Gastrocnemius medialis (tissue), 4 donors: ENCODE measurements around the gene TMPRSS4.

Source experiments
- POLR2A ChIP-seq, 2 donors: fragments of 450-650 bp; IDR thresholded peaks; one replicate each; pipeline ENCODE4 v1.6.1; 2017; ENCODE audit warnings: antibody characterized with exemption in 2 of 2, mild to moderate bottlenecking in 2 of 2, moderate library complexity in 2 of 2
- TF ChIP-seq, protein P1 (sequence below), 5 experiments: fragments of 450-650 bp in 3 of 5; fragments of 200-600 bp in 2 of 5; sonication (generic) in 2 of 5; IDR thresholded peaks in 4 of 5; conservative IDR thresholded peaks in 1 of 5; 1 replicate in 4 of 5; 2 replicates in 1 of 5; pipeline ENCODE4 v1.5.1; 2016 to 2019; ENCODE audit warnings: antibody characterized with exemption in 5 of 5, mild to moderate bottlenecking in 3 of 5, moderate library complexity in 3 of 5

DNA sequence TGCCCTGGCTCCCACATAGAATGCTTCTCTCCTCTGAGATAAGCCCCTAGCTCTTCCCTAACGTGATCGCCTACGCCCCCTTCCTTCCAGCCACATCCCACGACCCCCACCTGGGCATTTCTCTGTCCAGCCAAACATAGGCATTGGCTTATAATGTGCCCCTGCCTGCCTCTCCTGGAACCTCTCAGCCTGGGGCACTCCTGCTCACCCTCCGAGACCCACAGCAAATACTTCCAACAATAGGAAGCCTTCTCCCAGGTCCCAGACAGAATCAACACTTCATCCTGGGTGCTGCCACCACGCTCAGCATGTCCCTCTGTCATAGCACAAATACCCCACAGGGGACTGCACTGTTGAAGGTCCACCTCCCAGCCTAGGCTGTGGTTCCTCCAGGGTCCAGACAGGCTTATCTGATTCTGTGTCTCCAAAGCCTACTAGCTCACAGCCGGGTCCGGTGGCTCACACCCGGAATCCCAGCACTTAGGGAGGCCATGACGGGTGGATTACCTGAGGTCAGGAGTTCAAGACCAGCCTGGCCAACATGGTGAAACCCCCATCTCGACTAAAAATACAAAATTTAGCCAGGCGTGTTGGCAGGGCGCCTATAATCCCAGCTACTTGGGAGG is 24.2 kb upstream of the TMPRSS4 start:
- TF ChIP-seq, protein P1, sequence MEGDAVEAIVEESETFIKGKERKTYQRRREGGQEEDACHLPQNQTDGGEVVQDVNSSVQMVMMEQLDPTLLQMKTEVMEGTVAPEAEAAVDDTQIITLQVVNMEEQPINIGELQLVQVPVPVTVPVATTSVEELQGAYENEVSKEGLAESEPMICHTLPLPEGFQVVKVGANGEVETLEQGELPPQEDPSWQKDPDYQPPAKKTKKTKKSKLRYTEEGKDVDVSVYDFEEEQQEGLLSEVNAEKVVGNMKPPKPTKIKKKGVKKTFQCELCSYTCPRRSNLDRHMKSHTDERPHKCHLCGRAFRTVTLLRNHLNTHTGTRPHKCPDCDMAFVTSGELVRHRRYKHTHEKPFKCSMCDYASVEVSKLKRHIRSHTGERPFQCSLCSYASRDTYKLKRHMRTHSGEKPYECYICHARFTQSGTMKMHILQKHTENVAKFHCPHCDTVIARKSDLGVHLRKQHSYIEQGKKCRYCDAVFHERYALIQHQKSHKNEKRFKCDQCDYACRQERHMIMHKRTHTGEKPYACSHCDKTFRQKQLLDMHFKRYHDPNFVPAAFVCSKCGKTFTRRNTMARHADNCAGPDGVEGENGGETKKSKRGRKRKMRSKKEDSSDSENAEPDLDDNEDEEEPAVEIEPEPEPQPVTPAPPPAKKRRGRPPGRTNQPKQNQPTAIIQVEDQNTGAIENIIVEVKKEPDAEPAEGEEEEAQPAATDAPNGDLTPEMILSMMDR (IDR thresholded peaks at IDR 0.05 in 4 of 5, conservative IDR thresholded peaks at IDR 0.05 in 1 of 5) = no peak
- TF ChIP-seq POLR2A (IDR thresholded peaks at IDR 0.05) = no peak
